ENCODE results near the gene KY.

KY gene

DNA sequence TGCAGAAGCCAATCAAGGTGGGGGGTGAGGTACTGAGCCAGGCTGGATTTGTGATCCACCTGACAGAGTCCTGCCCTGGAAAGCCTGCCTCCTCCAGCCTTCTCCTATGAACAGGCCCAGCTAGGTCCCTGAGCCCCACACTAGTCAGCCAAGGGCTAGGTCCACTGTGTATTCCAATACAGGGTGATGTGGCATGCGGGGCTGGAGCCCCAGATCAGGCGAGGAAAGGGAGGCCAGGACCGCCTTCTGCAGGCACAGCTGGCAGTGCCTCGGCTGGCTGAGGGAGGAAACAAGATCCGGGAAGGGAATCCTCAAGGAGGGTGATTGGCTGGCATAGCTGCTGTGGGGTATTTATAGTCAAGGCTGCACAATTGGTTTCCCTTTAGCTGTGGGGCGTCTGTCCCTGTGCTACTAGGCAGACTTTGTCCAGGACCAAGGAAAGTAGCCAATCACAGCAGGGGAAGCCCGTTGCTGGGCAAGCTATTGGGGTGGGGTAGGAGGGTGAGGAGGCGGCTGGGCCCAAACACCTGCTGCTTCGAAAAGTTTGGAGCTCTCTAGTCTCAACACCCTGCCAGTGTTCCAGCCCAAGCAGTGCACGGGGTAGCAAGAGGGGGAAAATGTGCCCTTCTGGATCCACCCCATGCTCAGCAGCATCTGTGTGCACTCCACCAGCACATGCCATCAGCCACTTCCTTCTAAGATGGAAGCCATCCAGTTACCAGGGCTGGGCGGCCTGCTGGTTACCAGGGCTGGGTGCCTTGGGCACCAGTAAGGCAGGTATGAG, 5.9 kb downstream of the KY start:
- DNase-seq (ENCODE audit: low read depth): no peak

- no peak for DNase-seq (ENCODE audit: low read depth)
Observed at GRCh38 chr3:134643150-134643675, 7.6 kb downstream of the KY start.

- DNase-seq (ENCODE audit: low read depth): no peak
Observed at GRCh38 chr3:134642445-134643149, 8.2 kb downstream of the KY start.

DNA sequence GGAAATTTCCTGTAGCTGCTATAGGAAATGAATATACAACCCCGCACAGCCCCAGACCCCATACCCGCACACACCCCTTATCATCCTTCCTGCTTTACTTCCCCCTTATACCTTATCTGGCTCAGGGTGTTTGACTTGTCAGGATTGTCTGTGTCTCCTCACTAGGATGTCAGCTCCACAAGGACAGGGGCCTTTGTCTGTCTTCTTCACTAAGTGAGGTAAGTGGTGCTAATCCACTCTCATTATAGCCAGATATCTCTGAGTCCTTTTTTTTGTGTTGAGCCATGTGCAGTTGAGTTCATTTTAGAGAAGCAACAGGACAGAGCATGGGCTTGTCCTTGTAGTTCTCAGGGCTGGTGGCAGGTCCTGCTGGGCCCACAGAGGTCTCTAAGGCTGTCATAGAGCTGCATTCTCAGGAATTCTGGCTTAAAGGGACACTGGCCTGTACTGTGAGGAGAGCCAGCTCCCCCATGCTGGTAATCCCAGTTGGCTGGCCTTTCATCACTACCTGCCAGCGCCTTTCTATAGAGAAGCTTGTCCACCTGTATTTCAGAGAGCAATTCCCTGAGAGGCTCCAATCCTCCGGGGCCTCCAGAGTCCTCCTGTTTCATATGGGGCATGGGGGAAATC, 9.0 kb downstream of the KY start:
- DNase-seq (ENCODE audit: low read depth): no peak

DNA sequence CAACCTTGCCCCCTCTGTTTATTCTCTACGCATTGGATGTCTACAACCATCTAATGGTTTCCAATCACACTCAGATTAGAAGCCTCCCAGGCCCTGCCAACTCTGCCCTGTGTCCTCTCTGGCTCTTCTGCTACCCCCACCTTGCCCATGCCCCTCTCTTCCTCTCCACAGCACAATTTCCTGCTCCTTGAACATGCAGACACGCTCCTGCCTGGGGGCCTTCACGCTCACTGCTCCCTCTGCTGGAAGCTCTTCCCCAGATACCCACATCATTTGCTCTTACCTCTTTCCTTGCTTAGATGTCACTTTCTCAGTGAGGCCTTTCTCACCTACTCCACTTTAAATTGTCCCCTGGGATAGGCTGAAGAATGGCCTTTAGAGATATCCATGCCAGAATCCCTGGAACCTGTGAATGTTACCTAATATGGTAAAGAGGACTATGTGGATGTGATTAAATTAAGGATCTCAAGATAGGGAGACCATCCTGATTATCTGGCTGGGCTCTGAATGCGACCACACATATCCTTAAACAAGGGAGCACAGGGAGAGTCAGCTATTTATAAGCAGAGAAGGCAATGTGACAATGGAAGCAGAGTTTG, 9.9 kb downstream of the KY start:
- no peak for DNase-seq (ENCODE audit: low read depth)

- DNase-seq (ENCODE audit: low read depth): no peak
Observed at GRCh38 chr3:134640378-134640777, 10.4 kb downstream of the KY start.

DNA sequence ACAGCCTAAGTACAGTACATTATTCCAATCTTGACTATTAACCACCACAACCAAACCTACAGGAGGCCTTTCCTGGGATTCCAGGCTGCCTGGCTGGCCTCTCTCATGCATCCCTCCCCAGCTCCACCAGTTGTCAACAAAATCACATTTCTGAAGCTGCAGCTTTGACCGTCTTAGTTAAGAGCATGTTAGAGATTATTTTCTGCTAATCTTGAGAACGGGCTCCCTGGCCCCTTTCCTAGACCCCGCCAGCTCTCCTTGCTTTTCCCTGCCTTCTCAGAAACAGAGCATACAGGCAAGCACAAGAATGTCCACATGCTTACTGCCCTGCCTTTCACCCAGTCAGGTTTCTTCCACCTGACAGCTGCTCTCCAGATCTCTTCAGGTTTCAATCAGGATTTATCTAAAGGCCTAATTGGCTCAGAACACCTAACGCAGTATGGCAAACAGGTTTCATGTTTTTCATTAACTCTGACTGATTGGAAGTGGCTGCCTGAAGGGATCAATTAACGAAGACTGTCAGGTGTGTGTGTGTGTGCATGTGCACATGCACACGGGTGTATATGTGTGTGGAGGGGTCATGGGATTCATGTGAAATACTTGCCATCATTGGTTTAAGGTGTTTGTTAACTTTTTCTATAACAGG, 12.3 kb downstream of the KY start:
- DNase-seq (ENCODE audit: low read depth): no peak

DNA sequence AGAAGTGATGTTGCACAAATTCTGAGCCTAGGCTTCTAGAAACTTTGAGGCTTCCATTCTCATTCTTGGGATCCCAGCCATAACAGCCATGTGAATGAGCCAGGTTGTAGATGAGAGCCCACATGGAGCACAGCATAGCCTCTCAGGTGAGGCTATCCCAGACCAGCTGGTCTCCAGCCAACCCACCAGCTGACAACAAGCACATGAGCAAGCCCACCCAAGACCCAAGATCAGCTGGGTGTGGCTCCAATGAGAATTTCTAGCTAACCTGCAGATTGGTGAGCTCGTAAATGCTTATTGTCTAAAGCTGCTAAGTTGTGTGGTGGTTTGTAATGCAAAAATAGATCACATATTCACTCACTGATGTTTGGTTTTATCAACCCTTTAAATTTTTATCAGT, 14.4 kb downstream of the KY start:
- no peak for DNase-seq (ENCODE audit: low read depth)

- no peak for DNase-seq (ENCODE audit: low read depth)
Observed at GRCh38 chr3:134630506-134630905, 20.3 kb downstream of the KY start.

- DNase-seq (ENCODE audit: low read depth): no peak
Observed at GRCh38 chr3:134628884-134629283, 21.9 kb downstream of the KY start.

DNA sequence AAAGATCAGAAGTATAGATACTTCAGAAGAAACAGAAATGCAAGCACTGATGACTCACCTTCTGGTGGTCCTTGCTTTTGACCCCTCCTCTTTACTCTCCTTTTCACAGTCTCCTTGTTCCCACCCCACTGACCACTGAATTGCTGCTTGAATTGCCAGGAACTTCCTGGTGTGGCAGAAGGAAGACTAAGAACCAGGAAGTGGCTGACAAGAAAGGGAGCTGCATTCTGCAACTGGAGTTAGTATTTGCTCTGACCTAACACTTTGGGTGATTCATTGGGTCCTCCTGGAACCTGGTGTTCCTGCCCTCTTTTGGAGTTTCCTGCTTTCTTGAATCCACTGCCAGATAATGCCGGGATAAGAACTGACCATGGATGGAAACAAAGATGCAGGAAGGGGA, 23.0 kb downstream of the KY start:
- DNase-seq (ENCODE audit: low read depth): no peak

GRCh38 chr3:134625885-134626741, 24.7 kb downstream of the KY start:
- no peak for DNase-seq (ENCODE audit: low read depth)

DNA sequence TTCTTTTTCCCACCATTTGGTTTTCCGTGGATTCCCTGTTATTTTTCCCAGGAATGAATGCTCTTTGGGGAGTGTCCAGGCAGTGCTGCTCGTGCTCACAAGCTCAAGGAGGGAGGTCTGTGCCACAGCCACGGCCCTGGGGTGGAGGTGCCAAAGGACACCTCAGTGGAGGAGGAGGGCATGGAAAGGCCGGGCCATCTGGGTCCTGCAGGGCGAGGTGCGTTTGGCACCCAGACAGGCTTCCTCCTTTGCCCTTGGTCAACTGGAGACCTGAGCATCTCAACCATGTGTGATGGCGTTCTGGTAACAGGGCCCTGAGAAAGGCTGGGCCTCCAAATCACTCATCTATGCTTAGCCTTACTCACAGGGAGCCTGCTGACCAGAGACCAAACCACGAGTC, 25.4 kb downstream of the KY start:
- DNase-seq (ENCODE audit: low read depth): no peak

DNA sequence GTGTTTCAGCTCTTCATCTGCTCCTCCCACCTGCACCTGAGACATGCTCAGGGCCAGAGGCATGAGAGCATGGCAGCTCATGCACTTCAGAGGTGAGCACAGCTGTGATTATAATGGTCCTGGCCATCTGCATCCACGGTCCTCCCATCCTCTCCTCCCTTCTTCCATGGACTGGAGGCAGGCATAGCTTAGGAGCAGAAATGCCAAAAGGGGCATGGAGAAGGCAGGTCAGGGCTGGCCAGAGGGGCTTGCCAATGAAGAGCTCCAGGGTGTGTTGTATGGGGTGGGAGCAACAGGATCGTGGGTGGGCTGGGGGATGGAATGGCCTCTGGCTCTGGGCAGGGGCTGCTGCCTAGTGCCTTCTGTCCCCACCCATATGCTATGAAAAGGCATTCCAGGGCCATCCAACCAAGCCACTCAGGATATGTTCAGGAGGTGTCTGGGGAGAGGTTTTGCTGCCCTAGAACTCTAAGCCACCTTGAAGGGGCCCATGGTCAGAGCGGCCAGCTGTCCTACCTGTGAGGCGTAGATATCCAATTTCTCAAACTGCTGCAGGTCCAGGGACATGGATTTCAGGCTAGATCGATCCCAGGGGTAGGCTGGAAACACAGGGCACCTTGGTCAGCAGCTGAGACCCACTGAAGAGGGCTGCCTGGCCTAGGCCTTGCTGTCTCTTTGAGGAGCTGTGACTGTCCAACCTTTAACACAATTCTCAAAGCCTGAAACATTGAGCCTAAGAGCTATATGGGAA, 26.1 kb downstream of the KY start:
- DNase-seq (ENCODE audit: low read depth): no peak

GRCh38 chr3:134623615-134624245, 27.1 kb downstream of the KY start:
- no peak for DNase-seq (ENCODE audit: low read depth)

DNA sequence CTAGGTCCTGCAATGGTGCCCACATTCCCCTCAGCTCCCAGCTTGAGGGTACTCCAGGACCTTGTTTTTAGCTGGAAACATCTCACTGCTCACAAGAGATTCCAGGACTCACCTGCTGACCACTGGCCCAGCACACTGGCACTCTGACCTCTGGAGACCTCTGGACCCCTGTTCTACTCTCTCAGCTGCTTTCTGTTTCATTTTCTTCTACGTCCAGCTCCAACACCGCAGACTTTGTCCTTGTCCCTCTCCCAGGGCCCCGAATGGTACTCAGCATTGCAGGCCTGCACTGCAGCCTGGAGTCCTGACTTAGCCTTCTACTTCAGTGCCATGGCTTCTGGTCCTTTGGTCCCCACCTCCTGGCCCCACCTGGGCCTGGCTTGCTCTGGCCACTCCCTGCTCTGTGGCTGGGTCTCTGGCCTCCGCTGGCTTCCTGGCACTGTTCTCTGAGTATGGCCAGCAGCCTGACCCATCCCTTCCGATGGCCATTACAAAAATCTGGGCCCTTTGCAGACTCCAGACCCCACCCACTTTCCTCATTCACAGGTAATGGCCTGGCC, 27.9 kb downstream of the KY start:
- no peak for DNase-seq (ENCODE audit: low read depth)

DNA sequence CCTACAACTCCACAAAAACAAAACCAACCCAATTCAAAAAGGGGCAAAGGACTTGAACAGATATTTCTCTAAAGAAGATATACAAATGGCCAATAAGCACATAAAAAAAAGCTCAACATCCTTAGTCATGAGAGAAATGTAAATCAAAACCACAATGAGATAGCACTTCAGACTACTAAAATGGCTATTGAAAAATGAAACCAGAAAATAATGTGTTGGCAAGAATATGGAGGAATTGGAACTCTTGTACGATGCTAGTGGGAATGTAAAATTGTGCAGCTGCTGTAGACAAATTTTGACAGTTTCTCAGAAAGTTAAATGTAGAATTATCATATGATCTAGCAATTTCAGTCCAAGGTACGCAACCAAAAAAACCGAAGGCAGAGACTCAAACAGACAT, 29.0 kb downstream of the KY start:
- DNase-seq (ENCODE audit: low read depth): no peak

DNA sequence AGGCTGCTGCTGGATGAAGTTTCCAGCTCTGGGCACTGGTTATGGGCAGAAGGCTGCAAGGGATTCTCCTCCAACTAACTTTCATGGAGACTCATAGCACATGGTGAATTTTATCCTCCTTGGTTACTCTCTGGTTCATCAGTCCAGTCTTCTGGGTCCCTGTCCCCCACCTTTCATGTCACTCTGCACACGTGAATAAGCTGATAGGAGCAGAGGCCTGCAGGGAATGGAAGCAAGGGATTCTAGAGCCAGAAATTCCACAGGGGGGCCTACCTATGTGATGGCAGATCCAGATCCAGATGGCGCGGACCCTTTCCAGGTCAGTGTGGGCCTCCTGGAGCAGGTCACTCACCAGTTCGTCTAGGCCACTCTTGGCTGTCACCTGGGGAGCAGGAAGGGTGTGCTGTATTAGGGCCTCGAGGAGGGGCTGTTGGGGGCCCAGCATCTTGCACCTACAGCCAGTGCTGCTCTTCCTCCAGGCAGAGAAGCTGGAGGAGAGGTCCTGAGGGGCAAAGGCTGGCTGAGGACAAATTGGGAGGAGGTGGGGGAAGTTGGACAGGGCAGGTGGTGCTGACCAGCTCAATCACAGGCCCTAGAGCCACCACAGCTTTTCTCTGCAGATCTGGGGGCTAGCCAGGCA, 30.2 kb downstream of the KY start:
- DNase-seq (ENCODE audit: low read depth): no peak

DNA sequence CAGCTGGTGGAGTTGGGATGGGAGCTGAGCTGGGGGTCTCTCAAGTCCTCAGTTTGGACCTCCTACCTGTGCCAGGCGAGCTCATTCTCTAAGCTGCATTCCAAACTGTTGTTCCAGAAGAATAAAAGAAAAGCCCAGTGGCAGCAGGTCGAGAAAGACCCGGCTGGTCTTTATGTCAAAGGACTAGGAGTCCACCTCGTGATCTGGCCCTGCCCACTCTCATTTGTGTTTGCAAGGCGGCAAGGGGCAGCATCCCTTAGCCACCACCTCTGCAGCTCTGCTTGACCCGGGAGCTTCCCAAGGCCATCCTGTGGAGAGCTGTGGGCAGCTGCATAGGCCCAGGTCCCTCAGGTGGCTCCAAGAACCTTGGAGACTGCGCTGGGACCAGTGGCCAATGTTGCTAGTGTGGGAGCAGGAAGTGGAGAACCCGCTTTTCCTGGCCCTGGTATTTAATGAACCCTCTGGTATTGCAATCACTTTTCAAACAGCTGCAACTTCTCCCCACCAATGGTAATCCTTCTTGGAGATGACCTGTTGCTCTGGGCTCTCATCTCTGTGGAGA, 30.9 kb downstream of the KY start:
- DNase-seq (ENCODE audit: low read depth): no peak
